MCF 10A (cell line): ENCODE data around the gene TCP1. TPM values are rescaled to one million over a fixed set of nuclear protein-coding genes. Genes with fewer than 3 reads are reported as not detected.
A peak's percentile ranks its signal among the peaks of the same experiment; 100 is the strongest.

Experiments
- BruUV-seq: library from RNA; stranded (reverse); fragments of 400-500 nt; replicated peaks from 2 replicates; lab custom pipeline; 2021; lab: Mats Ljungman, UMichigan
- CTCF ChIA-PET: fragments of 300-600 bp; sonication (Branson Sonifier 250); formaldehyde crosslinking; extraction: SDS; loops from one replicate; lab custom pipeline; 2021; ENCODE audit warnings: antibody characterized with exemption, inconsistent platforms; lab: Yijun Ruan, JAX
- POLR2A ChIA-PET: fragments of 300-600, 350-650 bp; sonication (Branson Sonifier 250); formaldehyde crosslinking; extraction: SDS; loops from one replicate; lab custom pipeline; 2020; ENCODE audit warnings: antibody characterized with exemption, inconsistent platforms; lab: Yijun Ruan, JAX
- DNase-seq: peaks from one replicate; pipeline ENCODE4 v3.0.0-alpha.2; 2018; ENCODE audit not compliant: unreplicated experiment
- H3K27ac Mint-ChIP-seq: one replicate; pipeline ENCODE4 v1.8.0; 2022; ENCODE audit warnings: mild to moderate bottlenecking, low read depth, mixed read lengths; ENCODE audit not compliant: unreplicated experiment
- H3K27me3 Mint-ChIP-seq: one replicate; pipeline ENCODE4 v1.8.0; 2022; ENCODE audit warnings: mixed read lengths; ENCODE audit not compliant: insufficient read depth, unreplicated experiment
- H3K36me3 Mint-ChIP-seq: one replicate; pipeline ENCODE4 v1.8.0; 2022; ENCODE audit warnings: mild to moderate bottlenecking, moderate library complexity, mixed read lengths; ENCODE audit not compliant: insufficient read depth, unreplicated experiment
- H3K4me1 Mint-ChIP-seq: one replicate; pipeline ENCODE4 v1.8.0; 2022; ENCODE audit warnings: mixed read lengths; ENCODE audit not compliant: insufficient read depth, unreplicated experiment
- H3K4me3 Mint-ChIP-seq: one replicate; pipeline ENCODE4 v1.8.0; 2022; ENCODE audit warnings: mild to moderate bottlenecking, moderate library complexity, mixed read lengths; ENCODE audit not compliant: unreplicated experiment
- H3K9me3 Mint-ChIP-seq: one replicate; pipeline ENCODE4 v1.8.0; 2022; ENCODE audit warnings: mixed read lengths; ENCODE audit not compliant: unreplicated experiment
- intact Hi-C: fragments of 100-400 bp; cut with micrococcal nuclease; formaldehyde crosslinking; loops from 2 replicates; pipeline ENCODE4 v1.14.1; 2022
- total RNA-seq: library from RNA; stranded (reverse); gene quantifications from 2 replicates; pipeline ENCODE4 v1.2.3, GENCODE V29; 2022
- TF ChIP-seq, protein P1 (sequence below): fragments of 200-600 bp; IDR thresholded peaks from one replicate; pipeline ENCODE4 v1.8.0; 2022; ENCODE audit warnings: antibody characterized with exemption, mild to moderate bottlenecking; ENCODE audit not compliant: unreplicated experiment

TCP1 gene
- total RNA-seq, 1 experiment from 2014 or later = 351 TPM

DNA sequence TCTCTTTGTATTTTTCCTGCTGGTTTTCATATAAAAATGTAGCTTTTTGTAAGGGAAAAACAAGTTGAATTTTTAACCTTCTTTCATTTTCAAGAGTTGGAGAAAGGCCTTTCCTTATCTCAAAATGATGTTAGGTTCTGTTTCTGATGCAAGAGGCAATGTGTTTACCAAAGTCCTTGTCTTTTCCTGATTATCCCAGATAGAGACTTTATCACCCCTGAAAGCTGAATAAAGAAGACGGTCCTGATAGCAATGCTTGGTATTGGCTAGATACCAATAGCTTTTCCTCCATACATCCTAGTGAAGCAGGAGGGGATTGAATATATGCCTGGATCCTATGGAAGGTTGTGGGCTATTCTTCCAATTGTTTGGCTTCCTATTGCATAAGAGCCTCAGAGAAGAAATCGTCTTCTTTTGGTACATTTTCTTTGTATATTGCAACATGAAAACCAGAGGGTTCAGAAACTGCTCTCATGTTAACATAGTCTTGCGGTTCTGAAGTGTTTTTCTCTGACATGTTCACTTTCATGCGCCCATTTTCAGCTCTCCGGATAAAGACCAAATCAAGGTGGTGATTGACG is 16.1 kb upstream of the TCP1 start:
- no peaks in the 10 kb centered on the region for H3K27me3 Mint-ChIP-seq
- intact Hi-C loops = loop anchor here (2.0 kb wide), 1 partner anchor 15 kb away; the partner anchor contains the start of gene MRPL18
- DNase-seq = no peak
- TF ChIP-seq, protein P1, sequence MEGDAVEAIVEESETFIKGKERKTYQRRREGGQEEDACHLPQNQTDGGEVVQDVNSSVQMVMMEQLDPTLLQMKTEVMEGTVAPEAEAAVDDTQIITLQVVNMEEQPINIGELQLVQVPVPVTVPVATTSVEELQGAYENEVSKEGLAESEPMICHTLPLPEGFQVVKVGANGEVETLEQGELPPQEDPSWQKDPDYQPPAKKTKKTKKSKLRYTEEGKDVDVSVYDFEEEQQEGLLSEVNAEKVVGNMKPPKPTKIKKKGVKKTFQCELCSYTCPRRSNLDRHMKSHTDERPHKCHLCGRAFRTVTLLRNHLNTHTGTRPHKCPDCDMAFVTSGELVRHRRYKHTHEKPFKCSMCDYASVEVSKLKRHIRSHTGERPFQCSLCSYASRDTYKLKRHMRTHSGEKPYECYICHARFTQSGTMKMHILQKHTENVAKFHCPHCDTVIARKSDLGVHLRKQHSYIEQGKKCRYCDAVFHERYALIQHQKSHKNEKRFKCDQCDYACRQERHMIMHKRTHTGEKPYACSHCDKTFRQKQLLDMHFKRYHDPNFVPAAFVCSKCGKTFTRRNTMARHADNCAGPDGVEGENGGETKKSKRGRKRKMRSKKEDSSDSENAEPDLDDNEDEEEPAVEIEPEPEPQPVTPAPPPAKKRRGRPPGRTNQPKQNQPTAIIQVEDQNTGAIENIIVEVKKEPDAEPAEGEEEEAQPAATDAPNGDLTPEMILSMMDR = no peak
- H3K9me3 Mint-ChIP-seq = no peaks in the 10 kb centered on the region
- H3K27ac Mint-ChIP-seq = peak overlapping the region; percentile 49
- CTCF ChIA-PET = interaction anchor here (0.6 to 1.3 kb wide), 6 partner anchors 9 to 85 kb away, joined by 3 to 5 read pairs (median 3); no protein-coding TSS in a partner anchor
- POLR2A ChIA-PET = interaction anchor here (0.7 to 5.4 kb wide), 6 partner anchors 9 to 236 kb away, joined by 3 to 82 read pairs (median 3); partner anchors contain the start of genes MRPL18 and TCP1
- no peak overlapping the region for H3K4me3 Mint-ChIP-seq
- BruUV-seq = no TSS peak
- peaks cover 16% of the 10 kb centered on the region for H3K4me1 Mint-ChIP-seq
- no peaks in the 10 kb centered on the region for H3K36me3 Mint-ChIP-seq

DNA sequence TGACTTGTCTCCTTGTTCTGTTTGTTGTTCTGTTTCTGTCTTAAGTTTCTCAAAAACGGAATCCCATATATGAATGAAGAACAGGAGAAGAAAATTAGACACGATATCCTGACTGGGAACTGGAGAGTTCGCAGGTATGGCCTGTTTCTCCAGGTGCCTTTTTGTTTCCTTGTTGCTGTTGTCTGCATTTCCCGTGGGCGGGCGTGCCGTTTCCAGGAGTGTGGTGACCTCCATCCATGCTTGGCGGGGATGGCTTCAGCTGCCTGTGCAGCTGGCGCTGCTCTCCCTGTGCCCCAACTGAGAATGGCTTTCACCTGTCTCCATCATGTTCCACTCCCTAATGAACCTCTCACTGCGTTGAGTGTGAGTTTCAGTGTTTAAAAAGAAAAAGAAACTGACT is 15.1 kb upstream of the TCP1 start:
- BruUV-seq = no TSS peak
- Mint-ChIP-seq H3K27me3 (no peaks in the 10 kb centered on the region), H3K27ac (no peak overlapping the region), H3K36me3 (peaks cover under 1% of the 10 kb centered on the region), H3K4me1 (peaks cover 16% of the 10 kb centered on the region), H3K4me3 (no peak overlapping the region), H3K9me3 (no peaks in the 10 kb centered on the region)
- no peak for DNase-seq
- CTCF ChIA-PET = interaction anchor here (0.6 to 1.3 kb wide), 3 partner anchors 8 to 38 kb away, joined by 3 to 5 read pairs (median 4); no protein-coding TSS in a partner anchor
- POLR2A ChIA-PET = interaction anchor here (5.4 kb wide), 1 partner anchor 13 kb away, joined by 82 read pairs; the partner anchor contains the start of genes MRPL18 and TCP1
- intact Hi-C loops = no loop called here
- TF ChIP-seq, protein P1 = no peak

DNA sequence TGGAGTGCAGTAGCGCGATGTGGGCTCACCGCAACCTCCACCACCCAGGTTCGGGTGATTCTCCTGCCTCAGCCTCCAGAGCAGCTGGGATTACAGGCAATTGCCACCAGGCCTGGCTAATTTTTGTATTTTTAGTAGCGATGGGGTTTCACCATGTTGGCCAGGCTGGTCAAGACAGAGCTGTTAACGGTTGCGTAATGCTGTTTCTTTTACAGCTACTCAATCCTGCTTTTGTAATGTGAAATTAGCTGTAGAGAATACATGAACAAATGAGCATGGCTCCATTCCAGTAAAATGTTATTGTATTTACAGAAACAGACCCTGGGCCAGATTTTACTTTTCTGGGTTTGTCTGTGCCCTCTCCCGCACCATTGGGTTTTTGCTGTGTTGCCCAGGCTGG is 12.5 kb upstream of the TCP1 start:
- peak; percentile 66 for DNase-seq
- Mint-ChIP-seq H3K36me3 (peaks cover 27% of the 10 kb centered on the region), H3K4me1 (peaks cover 16% of the 10 kb centered on the region), H3K27ac (peak overlapping the region; percentile 87), H3K4me3 (no peak overlapping the region), H3K27me3 (no peaks in the 10 kb centered on the region), H3K9me3 (no peaks in the 10 kb centered on the region)
- TF ChIP-seq, protein P1 = no peak
- POLR2A ChIA-PET = interaction anchor here (1.0 to 5.6 kb wide), 3 partner anchors 11 to 75 kb away, joined by 4 to 49 read pairs (median 6); partner anchors contain the start of genes MRPL18 and TCP1
- no TSS peak for BruUV-seq
- intact Hi-C loops = no loop called here
- CTCF ChIA-PET = interaction anchor here (0.7 to 1.2 kb wide), 2 partner anchors 9 to 57 kb away, joined by 3 to 4 read pairs; no protein-coding TSS in a partner anchor

DNA sequence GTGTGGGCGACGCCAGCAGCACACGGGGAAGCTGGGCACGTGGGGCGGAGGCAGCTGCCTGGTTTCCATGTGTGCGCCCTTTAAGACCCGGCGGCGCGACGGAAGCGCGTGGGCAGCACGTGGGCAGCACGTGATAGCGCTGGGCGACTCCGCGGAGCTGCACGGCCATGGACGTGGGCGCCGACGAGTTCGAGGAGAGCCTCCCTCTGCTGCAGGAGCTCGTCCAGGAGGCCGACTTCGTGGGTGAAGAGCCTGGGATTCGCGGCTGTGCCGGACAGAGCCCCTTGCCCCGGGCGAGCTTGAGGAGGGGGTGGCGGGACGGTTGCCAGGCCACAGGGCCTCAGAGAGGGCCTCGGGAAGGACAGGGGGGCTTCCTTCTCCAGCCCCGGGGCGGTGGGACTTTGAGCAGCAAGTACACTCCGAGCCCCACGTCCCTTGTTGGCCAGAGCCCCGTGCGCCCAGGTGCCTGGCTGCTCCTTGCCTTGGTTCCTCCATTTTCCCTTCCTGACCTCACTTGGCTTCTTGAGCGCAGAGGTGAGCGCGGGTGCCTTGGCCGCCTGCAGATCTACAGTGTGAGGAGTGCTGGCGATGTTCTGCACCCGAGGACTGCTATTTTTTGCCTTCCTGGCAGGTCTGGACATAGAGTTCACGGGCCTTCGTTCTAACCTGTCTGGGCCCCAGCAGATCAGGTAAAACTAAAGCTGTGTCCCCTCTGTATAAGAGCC is 10.9 kb upstream of the TCP1 start, which contains the start of gene PNLDC1:
Gene PNLDC1 (plus strand): TSS at position 136 of the 725 bp plus-strand sequence. CDS start 32 bp downstream, at position 168.
- Mint-ChIP-seq H3K9me3 (no peaks in the 10 kb centered on the region), H3K27me3 (no peaks in the 10 kb centered on the region), H3K36me3 (peaks cover 40% of the 10 kb centered on the region), H3K4me1 (peaks cover 7% of the 10 kb centered on the region), H3K27ac (no peak within 1 kb of the TSS), H3K4me3 (no peak within 1 kb of the TSS)
- TF ChIP-seq, protein P1 = no peak
- no TSS peak for BruUV-seq
- ChIA-PET CTCF (interaction anchor here (0.6 kb wide), 1 partner anchor 52 kb away, joined by 3 read pairs; no protein-coding TSS in a partner anchor), POLR2A (interaction anchor here (0.7 to 5.6 kb wide), 2 partner anchors 10 kb away, joined by 3 to 49 read pairs; partner anchors contain the start of genes MRPL18 and TCP1)
- intact Hi-C loops = no loop called here
- DNase-seq = no peak
